IMR-90 (cell line): ENCODE measurements around the gene UST. TPM values are rescaled to one million over a fixed set of nuclear protein-coding genes. Genes with fewer than 3 reads are reported as not detected.

Experiments
- ATAC-seq: fragments of 200-7000 bp; cut with Tn5 transposase; 2 replicates; pipeline ENCODE4 v1.9.1; 2020; ENCODE audit warnings: low read depth, mild to moderate bottlenecking, moderate library complexity
- BruUV-seq: library from RNA; stranded (reverse); fragments of 400-500 nt; replicated peaks from 2 replicates; lab custom pipeline; 2021; lab: Mats Ljungman, UMichigan
- CTCF ChIA-PET: fragments of 300-600 bp; formaldehyde crosslinking; extraction: SDS; loops from one replicate; lab custom pipeline; 2021; ENCODE audit warnings: antibody characterized with exemption; lab: Yijun Ruan, JAX
- POLR2A ChIA-PET: fragments of 300-600 bp; sonication (Branson Sonifier 250); formaldehyde crosslinking; loops from one replicate; lab custom pipeline; 2022; ENCODE audit warnings: antibody characterized with exemption; ENCODE audit not compliant: unreplicated experiment; lab: Charles Lee
- DNase-seq: peaks from one replicate; pipeline ENCODE4 v3.0.0; 2013
- H2AFZ ChIP-seq: replicated peaks from 2 replicates; pipeline ENCODE3; 2013; ENCODE audit warnings: low read length, mild to moderate bottlenecking; ENCODE audit not compliant: poor library complexity
- H2AK5ac ChIP-seq: 2 replicates; pipeline ENCODE4 v1.6.1; 2013; ENCODE audit warnings: low read depth, low read length, inconsistent platforms
- H2AK9ac ChIP-seq: replicated peaks from 2 replicates; pipeline ENCODE3; 2013; ENCODE audit warnings: mild to moderate bottlenecking, low read depth, low read length, moderate library complexity; ENCODE audit not compliant: poor library complexity
- H2BK120ac ChIP-seq: 2 replicates; pipeline ENCODE4 v1.6.1; 2013; ENCODE audit warnings: low read depth, low read length, inconsistent platforms
- H2BK15ac ChIP-seq: 3 replicates; pipeline ENCODE4 v1.6.1; 2013; ENCODE audit warnings: low read depth, low read length, inconsistent platforms
- H2BK20ac ChIP-seq: 2 replicates; pipeline ENCODE4 v1.6.1; 2013; ENCODE audit warnings: low read depth, mild to moderate bottlenecking, inconsistent platforms, low read length, moderate library complexity
- H2BK5ac ChIP-seq: 2 replicates; pipeline ENCODE4 v1.6.1; 2013; ENCODE audit warnings: mild to moderate bottlenecking, low read depth, low read length, inconsistent platforms; ENCODE audit not compliant: poor library complexity, severe bottlenecking
- H3K14ac ChIP-seq: replicated peaks from 2 replicates; pipeline ENCODE4 v1.6.1; 2013; ENCODE audit warnings: low read depth, low read length, inconsistent platforms
- H3K18ac ChIP-seq: 2 replicates; pipeline ENCODE4 v1.6.1; 2013; ENCODE audit warnings: low read depth, low read length, control low read depth
- H3K23ac ChIP-seq: 2 replicates; pipeline ENCODE4 v1.6.1; 2013; ENCODE audit warnings: low read depth, low read length, inconsistent platforms
- H3K27ac ChIP-seq: 2 replicates; pipeline ENCODE4 v1.5.1; 2013; ENCODE audit warnings: mild to moderate bottlenecking, control low read depth, low read length; ENCODE audit not compliant: insufficient read depth
- H3K27me3 ChIP-seq: 2 replicates; pipeline ENCODE4 v1.6.1; 2013; ENCODE audit warnings: low read length; ENCODE audit not compliant: control insufficient read depth, insufficient read depth
- H3K36me3 ChIP-seq: 2 replicates; pipeline ENCODE4 v1.6.1; 2013; ENCODE audit warnings: low read length, mixed read lengths; ENCODE audit not compliant: control insufficient read depth, insufficient read depth
- H3K4ac ChIP-seq: 2 replicates; pipeline ENCODE4 v1.6.1; 2013; ENCODE audit warnings: low read depth, low read length, inconsistent platforms
- H3K4me1 ChIP-seq: 2 replicates; pipeline ENCODE4 v1.6.1; 2013; ENCODE audit warnings: low read length, mixed read lengths; ENCODE audit not compliant: control insufficient read depth, insufficient read depth
- H3K4me2 ChIP-seq: 2 replicates; pipeline ENCODE4 v1.6.1; 2013; ENCODE audit warnings: low read depth, mild to moderate bottlenecking, control low read depth, low read length, moderate library complexity
- H3K4me3 ChIP-seq: 2 replicates; pipeline ENCODE4 v1.5.1; 2013; ENCODE audit warnings: low read depth, mild to moderate bottlenecking, control low read depth, low read length, moderate library complexity; ENCODE audit not compliant: insufficient read depth
- H3K56ac ChIP-seq: 2 replicates; pipeline ENCODE4 v1.6.1; 2013; ENCODE audit warnings: low read length, inconsistent platforms; ENCODE audit not compliant: insufficient read depth; ENCODE audit errors: extremely low read depth
- H3K79me1 ChIP-seq, 2 experiments: 2 replicates each; pipeline ENCODE4 v1.6.1; 2013; ENCODE audit warnings: low read length in 2 of 2, inconsistent platforms in 1 of 2, low read depth in 1 of 2
- H3K9ac ChIP-seq: 2 replicates; pipeline ENCODE4 v1.6.1; 2013; ENCODE audit warnings: low read depth, low read length, control low read depth
- H3K9me1 ChIP-seq: 2 replicates; pipeline ENCODE4 v1.6.1; 2013; ENCODE audit warnings: low read length, inconsistent platforms; ENCODE audit not compliant: insufficient read depth
- H3K9me3 ChIP-seq: 2 replicates; pipeline ENCODE4 v1.6.1; 2013; ENCODE audit warnings: low read length; ENCODE audit not compliant: control insufficient read depth, insufficient read depth
- H4K20me1 ChIP-seq: 2 replicates; pipeline ENCODE4 v1.6.1; 2013; ENCODE audit warnings: low read length, inconsistent platforms; ENCODE audit not compliant: insufficient read depth
- H4K5ac ChIP-seq: 2 replicates; pipeline ENCODE4 v1.6.1; 2013; ENCODE audit warnings: mild to moderate bottlenecking, low read depth, low read length, control low read depth
- H4K8ac ChIP-seq, 2 experiments: 2 replicates each; pipeline ENCODE4 v1.6.1; 2013; ENCODE audit warnings: low read depth in 2 of 2, low read length in 2 of 2, control low read depth in 1 of 2, inconsistent platforms in 1 of 2
- H4K91ac ChIP-seq: 2 replicates; pipeline ENCODE4 v1.6.1; 2013; ENCODE audit warnings: low read depth, low read length, inconsistent platforms; ENCODE audit not compliant: insufficient read depth
- BHLHE40 ChIP-seq: fragments of 150-350 bp; IDR thresholded peaks from 2 replicates; pipeline ENCODE4 v1.6.1; 2016; ENCODE audit warnings: mild to moderate bottlenecking, low read depth, low read length
- CTCF ChIP-seq: conservative IDR thresholded peaks from 2 replicates; pipeline ENCODE4 v1.5.1; 2012; ENCODE audit warnings: mild to moderate bottlenecking, low read depth, low read length, improper control_type of control experiment
- ELK1 ChIP-seq: fragments of 150-350 bp; IDR thresholded peaks from 2 replicates; pipeline ENCODE4 v1.6.1; 2016; ENCODE audit warnings: low read depth, mild to moderate bottlenecking, low read length, moderate library complexity, borderline replicate concordance
- MAZ ChIP-seq: IDR thresholded peaks from 2 replicates; pipeline ENCODE4 v1.6.1; 2012; ENCODE audit warnings: low read depth, mild to moderate bottlenecking, low read length, improper control_type of control experiment, moderate library complexity, borderline replicate concordance
- POLR2A ChIP-seq: IDR thresholded peaks from 2 replicates; pipeline ENCODE4 v1.6.1; 2012; ENCODE audit warnings: mild to moderate bottlenecking, low read depth, low read length
- RAD21 ChIP-seq: IDR thresholded peaks from 2 replicates; pipeline ENCODE4 v1.6.1; 2012; ENCODE audit warnings: low read length, improper control_type of control experiment
- RFX5 ChIP-seq: IDR thresholded peaks from 2 replicates; pipeline ENCODE4 v1.8.0; 2012; ENCODE audit warnings: low read depth, mild to moderate bottlenecking, low read length, moderate library complexity
- SMC3 ChIP-seq: fragments of 150-350 bp; IDR thresholded peaks from 2 replicates; pipeline ENCODE4 v1.6.1; 2016; ENCODE audit warnings: low read depth, mild to moderate bottlenecking, antibody characterized with exemption, low read length, moderate library complexity
- WGBS, 2 experiments: methylation state at CpG; one replicate each; pipeline versions ENCODE4 v1.1.5 to v1.1.7; 2013; ENCODE audit warnings: missing lambda C conversion rate in 2 of 2; ENCODE audit not compliant: insufficient read length in 1 of 2; ENCODE audit errors: extremely low coverage in 2 of 2; 5-methylcytosine and 5-hydroxymethylcytosine counted together
- dilution Hi-C: fragments of 300-500 bp; cut with HindIII; formaldehyde crosslinking; loops from one replicate; pipeline ENCODE4 v1.14.3; 2018; ENCODE audit warnings: low sequenced_read_pairs; ENCODE audit not compliant: unreplicated experiment
- in situ Hi-C: fragments of 300-500 bp; cut with MboI; formaldehyde crosslinking; loops from 3 replicates; pipeline ENCODE4 v1.14.3; 2019; ENCODE audit warnings: low sequenced_read_pairs, inconsistent platforms, mixed read lengths
- intact Hi-C: fragments of 100-400 bp; cut with micrococcal nuclease; formaldehyde crosslinking; loops from 2 replicates; pipeline ENCODE4 v1.10.0; 2022
- polyA plus RNA-seq, 3 experiments: library from polyadenylated mRNA; depleted of rRNA; stranded (reverse); fragments of >200 nt; gene quantifications; 2 replicates each; pipeline ENCODE4 v1.2.3, GENCODE V29; 2012; ENCODE audit warnings: low replicate concordance in 1 of 3
- total RNA-seq: library from RNA; depleted of rRNA; stranded (reverse); fragments of >200 nt; gene quantifications from 2 replicates; pipeline ENCODE4 v1.2.3, GENCODE V29; 2012

UST gene
- total and polyA plus RNA-seq, 2 of the 4 experiments (the other 2 are of a cell fraction): 7.7 to 13.8 TPM

DNA sequence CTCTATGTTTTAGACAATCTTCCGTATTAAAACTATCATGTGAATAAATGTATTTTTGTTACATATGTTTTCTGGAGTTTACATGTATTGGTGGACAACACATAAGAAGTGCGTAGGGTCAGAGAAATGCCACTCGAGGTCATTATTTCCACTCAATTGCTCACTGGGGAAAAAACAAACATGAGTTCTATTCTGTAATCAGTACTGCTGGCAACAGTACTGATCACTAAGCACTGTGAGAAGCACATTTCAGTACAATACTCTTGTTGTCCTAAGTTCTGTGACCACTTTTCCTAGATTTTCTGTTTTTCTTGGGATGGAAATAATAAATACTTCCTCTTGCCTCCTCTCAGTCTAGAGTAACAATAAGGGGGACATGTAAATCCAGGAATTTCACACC, 44.5 kb downstream of the UST start:
- H3K18ac ChIP-seq: no peak overlapping the region
- CTCF ChIA-PET: no interaction called here
- H3K56ac ChIP-seq: no peak overlapping the region
- no peak overlapping the region for H2BK20ac ChIP-seq
- no peak overlapping the region for H3K4me2 ChIP-seq
- H3K23ac ChIP-seq: no peak overlapping the region
- POLR2A ChIA-PET: no interaction called here
- H2AFZ ChIP-seq: no peak overlapping the region
- H3K27me3 ChIP-seq: no peaks in the 10 kb centered on the region
- H2BK120ac ChIP-seq: no peak overlapping the region
- H4K91ac ChIP-seq: no peak overlapping the region
- H2BK5ac ChIP-seq: no peak overlapping the region
- BruUV-seq: no TSS peak
- no peak for ATAC-seq
- H4K5ac ChIP-seq: no peak overlapping the region
- no peaks in the 10 kb centered on the region for H3K9me3 ChIP-seq
- H3K79me1 ChIP-seq: peaks cover 9 to 31% of the 10 kb centered on the region in 2 experiments; a peak in 3 of 4 replicates
- no peak overlapping the region for H2AK5ac ChIP-seq
- peaks cover 4% of the 10 kb centered on the region; the same call in 1 of the 2 replicates for H3K9me1 ChIP-seq
- TF ChIP-seq ELK1 (no peak), BHLHE40 (no peak), RFX5 (no peak), MAZ (no peak), SMC3 (no peak), RAD21 (no peak), CTCF (no peak), POLR2A (no peak)
- WGBS, 2 experiments: 100% methylated on average over 1 of the region's 3 CpGs; no CpG with 5 or more reads in 1 of the 2 experiments
- H3K4me3 ChIP-seq: no peak overlapping the region
- no peaks in the 10 kb centered on the region for H3K4me1 ChIP-seq
- no peak overlapping the region for H3K9ac ChIP-seq
- no peak overlapping the region for H4K8ac ChIP-seq
- in situ Hi-C loops (no loop called here), dilution Hi-C loops (no loop called here), intact Hi-C loops (no loop called here)
- H3K36me3 ChIP-seq: no peaks in the 10 kb centered on the region; the same call in 1 of the 2 replicates
- H2BK15ac ChIP-seq: no peak overlapping the region
- H3K27ac ChIP-seq: no peak overlapping the region
- no peak overlapping the region for H3K14ac ChIP-seq
- no peak overlapping the region for H3K4ac ChIP-seq
- peaks cover 15% of the 10 kb centered on the region for H4K20me1 ChIP-seq
- no peak overlapping the region for H2AK9ac ChIP-seq
- DNase-seq: no peak
